Stimulated activated CD4-positive, alpha-beta T cell treated with anti-CD3 and anti-CD28 coated beads, Interleukin-1b, Interleukin-23, amount 100 ng/mL, for 24 hours (primary cell): Measurements from ENCODE around the gene MKRN3.

ENCODE experiments used
- DNase-seq, 4 experiments: peaks; one replicate each; pipeline ENCODE4 v3.0.0-alpha.2; 2020; ENCODE audit warnings: low read depth in 4 of 4, low spot score in 1 of 4

MKRN3 gene

GRCh38 chr15:23565395-23566070, at the start of gene MKRN3:
Gene MKRN3 (plus strand): TSS chr15:23565674. CDS start chr15:23565783, 109 bp downstream.
- DNase-seq, result peak in 2 of 4 experiments; percentile 4 to 23

GRCh38 chr15:23516866-23517265, 48.6 kb upstream of the MKRN3 start:
- no peak for DNase-seq

- no peak for DNase-seq
Measured at GRCh38 chr15:23518104-23518503, 47.4 kb upstream of the MKRN3 start.

- no peak for DNase-seq
Measured at GRCh38 chr15:23524816-23525215, 40.7 kb upstream of the MKRN3 start.

GRCh38 chr15:23529891-23530290, 35.6 kb upstream of the MKRN3 start:
- no peak for DNase-seq

GRCh38 chr15:23532024-23532423, 33.5 kb upstream of the MKRN3 start:
- DNase-seq, result no peak

GRCh38 chr15:23536659-23537058, 28.8 kb upstream of the MKRN3 start:
- no peak for DNase-seq

- no peak for DNase-seq
Measured at GRCh38 chr15:23538648-23539047, 26.8 kb upstream of the MKRN3 start.

GRCh38 chr15:23539892-23540291, 25.6 kb upstream of the MKRN3 start:
- no peak for DNase-seq

- no peak for DNase-seq
Measured at GRCh38 chr15:23546158-23546557, 19.3 kb upstream of the MKRN3 start.

- DNase-seq, result no peak
Measured at GRCh38 chr15:23548071-23548470, 17.4 kb upstream of the MKRN3 start.

GRCh38 chr15:23561914-23562313, 3.6 kb upstream of the MKRN3 start:
- DNase-seq, result no peak

- DNase-seq, result no peak
Measured at GRCh38 chr15:23564821-23565394, 566 bp upstream of the MKRN3 start.

- DNase-seq, result peak in 1 of 4 experiments; percentile 6
Measured at GRCh38 chr15:23566071-23566554, 639 bp downstream of the MKRN3 start.

GRCh38 chr15:23566651-23567050, 1.2 kb downstream of the MKRN3 start:
- DNase-seq, result no peak

GRCh38 chr15:23567921-23568320, 2.4 kb downstream of the MKRN3 start:
- no peak for DNase-seq

- DNase-seq, result no peak
Measured at GRCh38 chr15:23569151-23569925, 3.9 kb downstream of the MKRN3 start.

GRCh38 chr15:23570486-23570885, 5.0 kb downstream of the MKRN3 start:
- no peak for DNase-seq

- DNase-seq, result no peak
Measured at GRCh38 chr15:23572844-23573243, 7.4 kb downstream of the MKRN3 start.

GRCh38 chr15:23574742-23575141, 9.3 kb downstream of the MKRN3 start:
- no peak for DNase-seq

GRCh38 chr15:23576061-23576460, 10.6 kb downstream of the MKRN3 start:
- no peak for DNase-seq

GRCh38 chr15:23578521-23579150, 13.2 kb downstream of the MKRN3 start:
- no peak for DNase-seq
